Hematopoietic multipotent progenitor cell treated with erythropoietin and hydrocortisone succinate and interleukin-3 and kit ligand, for 15 days (in vitro differentiated cells): ENCODE results near the gene NELFB.
"Not testable (repeated sequence)": the region's sequence is repeated elsewhere in the genome, so short reads cannot be mapped to it uniquely, and the experiment has no call there.

ENCODE experiments used
- DNase-seq: peaks from one replicate; pipeline ENCODE4 v3.0.0-alpha.2; 2015; ENCODE audit warnings: low spot score

NELFB gene

GRCh38 chr9:137247135-137247915 lies 7.8 kb upstream of the NELFB start:
- DNase-seq, result no peak

- DNase-seq, result no peak
Measured at GRCh38 chr9:137247916-137248175, 7.3 kb upstream of the NELFB start.

GRCh38 chr9:137250329-137251193 lies 4.6 kb upstream of the NELFB start:
- no peak for DNase-seq

GRCh38 chr9:137251194-137251461 lies 4.0 kb upstream of the NELFB start, which contains the start of gene STPG3:
Gene STPG3 (plus strand): TSS chr9:137251286. CDS start chr9:137251287, 1 bp downstream.
- DNase-seq, result no peak

- DNase-seq, result no peak
Measured at GRCh38 chr9:137251490-137252268, 3.4 kb upstream of the NELFB start.

GRCh38 chr9:137252555-137253506 lies 2.3 kb upstream of the NELFB start:
- no peak for DNase-seq

- no peak for DNase-seq
Measured at GRCh38 chr9:137253717-137254623, 1.2 kb upstream of the NELFB start.

- no peak for DNase-seq
Measured at GRCh38 chr9:137255448-137256114, 454 bp downstream of the NELFB start.

- no peak for DNase-seq
Measured at GRCh38 chr9:137256362-137256761, 1.2 kb downstream of the NELFB start.

GRCh38 chr9:137256856-137257255 lies 1.7 kb downstream of the NELFB start:
- DNase-seq, result no peak

- not testable (repeated sequence) for DNase-seq
Measured at GRCh38 chr9:137262173-137262908, 7.2 kb downstream of the NELFB start.

GRCh38 chr9:137262909-137263285 lies 7.8 kb downstream of the NELFB start:
- no peak for DNase-seq

- DNase-seq, result no peak
Measured at GRCh38 chr9:137263506-137263905, 8.4 kb downstream of the NELFB start.

- no peak for DNase-seq
Measured at GRCh38 chr9:137264067-137264466, 8.9 kb downstream of the NELFB start.

GRCh38 chr9:137265496-137266161 lies 10.5 kb downstream of the NELFB start:
- no peak for DNase-seq

GRCh38 chr9:137266162-137266527 lies 11.0 kb downstream of the NELFB start:
- DNase-seq, result no peak

GRCh38 chr9:137266585-137267453 lies 11.7 kb downstream of the NELFB start:
- DNase-seq, result no peak

GRCh38 chr9:137267933-137268355 lies 12.8 kb downstream of the NELFB start:
- no peak for DNase-seq
